ENCODE measurements around the gene MCL1.
"Not testable (repeated sequence)": the region's sequence is repeated elsewhere in the genome, so short reads cannot be mapped to it uniquely, and the experiment has no call there.

The MCL1 gene

DNA sequence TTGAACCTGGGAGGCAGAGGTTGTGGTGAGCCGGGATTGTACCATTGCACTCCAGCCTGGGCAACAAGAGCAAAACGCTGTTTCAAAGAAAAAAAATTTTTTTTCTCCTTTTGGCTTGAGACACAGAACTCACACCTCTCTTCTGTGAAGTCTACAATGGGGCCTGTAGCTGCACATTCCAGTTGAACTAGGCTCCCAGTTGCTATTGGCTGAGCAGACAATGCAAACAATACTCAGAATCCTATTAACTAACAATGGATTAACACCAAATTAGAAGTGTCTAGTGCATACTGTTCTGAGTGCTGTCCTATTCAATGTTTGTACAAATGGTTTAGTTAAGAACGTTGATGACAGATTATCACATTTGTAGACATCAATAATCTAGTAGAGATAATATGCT lies 17.6 kb upstream of the MCL1 start:
- Histone ChIP-seq H2AFZ (ENCODE audit: low read depth, low read length, severe bottlenecking) (no peak overlapping the region), H3K4me3 (ENCODE audit: insufficient read depth, low read length, poor library complexity, severe bottlenecking) (no peak overlapping the region), H3K27me3 (ENCODE audit: low read length) (no peaks in the 10 kb centered on the region), H3F3A (ENCODE audit: insufficient read depth) (no peaks in the 10 kb centered on the region; the same call in 1 of the 2 replicates), H3K9ac (ENCODE audit: low read length) (no peak overlapping the region), H3K79me2 (ENCODE audit: insufficient read depth, low read length) (no peaks in the 10 kb centered on the region), H3K27ac (ENCODE audit: low read depth, low read length) (no peak overlapping the region), H4K20me1 (ENCODE audit: low read depth, low read length) (no peaks in the 10 kb centered on the region), H3K9me2 (replicated peaks; ENCODE audit: insufficient read depth, low read length) (no peaks in the 10 kb centered on the region), H3K36me3 (ENCODE audit: low read length) (no peaks in the 10 kb centered on the region), H3K9me3 (ENCODE audit: insufficient read depth, low read length) (no peaks in the 10 kb centered on the region), H3K4me2 (ENCODE audit: low read depth, low read length, poor library complexity, severe bottlenecking) (no peak overlapping the region)
- TF ChIP-seq, protein P1, sequence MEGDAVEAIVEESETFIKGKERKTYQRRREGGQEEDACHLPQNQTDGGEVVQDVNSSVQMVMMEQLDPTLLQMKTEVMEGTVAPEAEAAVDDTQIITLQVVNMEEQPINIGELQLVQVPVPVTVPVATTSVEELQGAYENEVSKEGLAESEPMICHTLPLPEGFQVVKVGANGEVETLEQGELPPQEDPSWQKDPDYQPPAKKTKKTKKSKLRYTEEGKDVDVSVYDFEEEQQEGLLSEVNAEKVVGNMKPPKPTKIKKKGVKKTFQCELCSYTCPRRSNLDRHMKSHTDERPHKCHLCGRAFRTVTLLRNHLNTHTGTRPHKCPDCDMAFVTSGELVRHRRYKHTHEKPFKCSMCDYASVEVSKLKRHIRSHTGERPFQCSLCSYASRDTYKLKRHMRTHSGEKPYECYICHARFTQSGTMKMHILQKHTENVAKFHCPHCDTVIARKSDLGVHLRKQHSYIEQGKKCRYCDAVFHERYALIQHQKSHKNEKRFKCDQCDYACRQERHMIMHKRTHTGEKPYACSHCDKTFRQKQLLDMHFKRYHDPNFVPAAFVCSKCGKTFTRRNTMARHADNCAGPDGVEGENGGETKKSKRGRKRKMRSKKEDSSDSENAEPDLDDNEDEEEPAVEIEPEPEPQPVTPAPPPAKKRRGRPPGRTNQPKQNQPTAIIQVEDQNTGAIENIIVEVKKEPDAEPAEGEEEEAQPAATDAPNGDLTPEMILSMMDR (IDR thresholded peaks at IDR 0.05; ENCODE audit: insufficient read depth, low read length, poor library complexity, severe bottlenecking), result no peak
- TF ChIP-seq EZH2phosphoT487 (conservative IDR thresholded peaks at IDR 0.05; ENCODE audit: low read length), result no peak

DNA sequence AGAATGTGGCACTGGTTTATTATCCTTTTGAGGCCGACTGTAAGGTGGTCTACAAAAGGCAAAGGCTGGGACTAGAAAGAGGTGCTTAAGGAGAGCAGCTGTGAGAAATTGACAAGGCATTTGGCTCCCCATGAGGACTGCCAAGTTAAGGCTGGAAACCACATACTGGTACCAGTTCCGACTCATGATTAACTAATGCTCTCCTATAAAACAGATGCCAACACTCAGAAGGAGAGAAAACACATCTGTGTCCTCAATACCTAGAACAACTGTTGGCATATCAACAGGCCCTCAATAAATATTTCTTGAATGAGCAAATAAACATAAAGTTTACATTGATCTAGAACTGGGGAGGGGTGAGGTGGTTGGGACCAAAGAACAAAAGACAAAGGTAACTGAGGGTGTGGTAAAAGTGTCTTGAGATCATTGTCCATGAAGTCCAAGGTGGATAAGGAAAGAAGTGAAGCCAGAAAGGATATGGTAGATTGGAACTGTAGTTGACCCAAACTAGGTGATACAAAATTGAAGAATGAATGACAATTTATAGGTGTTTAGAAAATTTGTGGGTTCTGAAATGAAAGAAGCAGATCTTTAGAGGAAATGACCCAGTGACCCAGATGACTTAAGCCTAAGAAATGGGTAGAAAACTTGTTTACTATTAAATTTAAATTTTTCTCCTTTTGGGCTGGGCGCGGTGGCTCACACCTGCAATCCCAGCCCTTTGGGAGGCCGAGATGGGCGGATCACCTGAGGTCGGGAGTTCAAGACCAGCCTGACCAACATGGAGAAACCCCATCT lies 16.9 kb upstream of the MCL1 start:
- no peaks in the 10 kb centered on the region for H3K36me3 ChIP-seq (ENCODE audit: low read length)
- no peak for TF ChIP-seq EZH2phosphoT487 (conservative IDR thresholded peaks at IDR 0.05; ENCODE audit: low read length)
- TF ChIP-seq, protein P1 (IDR thresholded peaks at IDR 0.05; ENCODE audit: insufficient read depth, low read length, poor library complexity, severe bottlenecking), result no peak
- H3F3A ChIP-seq (ENCODE audit: insufficient read depth), result no peaks in the 10 kb centered on the region; the same call in 1 of the 2 replicates
- H3K9ac ChIP-seq (ENCODE audit: low read length), result no peak overlapping the region
- no peak overlapping the region for H2AFZ ChIP-seq (ENCODE audit: low read depth, low read length, severe bottlenecking)
- H3K79me2 ChIP-seq (ENCODE audit: insufficient read depth, low read length), result no peaks in the 10 kb centered on the region
- H3K9me2 ChIP-seq (replicated peaks; ENCODE audit: insufficient read depth, low read length), result no peaks in the 10 kb centered on the region
- no peak overlapping the region for H3K4me2 ChIP-seq (ENCODE audit: low read depth, low read length, poor library complexity, severe bottlenecking)
- H3K27ac ChIP-seq (ENCODE audit: low read depth, low read length), result no peak overlapping the region
- H4K20me1 ChIP-seq (ENCODE audit: low read depth, low read length), result no peaks in the 10 kb centered on the region
- no peak overlapping the region for H3K4me3 ChIP-seq (ENCODE audit: insufficient read depth, low read length, poor library complexity, severe bottlenecking)
- H3K27me3 ChIP-seq (ENCODE audit: low read length), result no peaks in the 10 kb centered on the region
- no peaks in the 10 kb centered on the region for H3K9me3 ChIP-seq (ENCODE audit: insufficient read depth, low read length)

DNA sequence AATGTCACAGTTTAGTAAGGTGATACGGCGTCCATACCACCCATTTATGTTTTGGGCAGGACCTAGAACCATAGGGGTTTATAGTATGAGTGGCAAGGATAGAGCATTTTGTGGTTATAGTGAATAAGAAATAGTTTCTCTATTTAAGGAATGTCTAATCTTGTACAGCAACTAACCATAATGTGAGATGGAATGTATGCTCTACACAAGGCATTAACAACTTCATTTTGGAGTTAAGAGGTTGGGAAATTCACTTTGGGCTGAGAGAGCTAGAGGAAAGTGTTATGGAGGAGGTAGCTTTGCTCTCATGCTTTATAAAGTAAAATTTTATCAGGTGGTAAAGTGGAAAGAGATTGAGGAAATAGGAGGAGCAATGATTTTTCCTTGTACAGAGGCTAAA lies 3.0 kb upstream of the MCL1 start:
- Histone ChIP-seq H3F3A (ENCODE audit: insufficient read depth) (peaks cover 27% of the 10 kb centered on the region), H2AFZ (ENCODE audit: low read depth, low read length, severe bottlenecking) (no peak overlapping the region), H3K9me2 (replicated peaks; ENCODE audit: insufficient read depth, low read length) (no peaks in the 10 kb centered on the region), H3K9me3 (ENCODE audit: insufficient read depth, low read length) (no peaks in the 10 kb centered on the region), H3K27me3 (ENCODE audit: low read length) (no peaks in the 10 kb centered on the region), H3K27ac (ENCODE audit: low read depth, low read length) (peak overlapping the region; percentile 9; the same call in 1 of the 2 replicates), H4K20me1 (ENCODE audit: low read depth, low read length) (peaks cover 15% of the 10 kb centered on the region), H3K36me3 (ENCODE audit: low read length) (peaks cover 16% of the 10 kb centered on the region), H3K79me2 (ENCODE audit: insufficient read depth, low read length) (peaks cover 30% of the 10 kb centered on the region), H3K4me2 (ENCODE audit: low read depth, low read length, poor library complexity, severe bottlenecking) (no peak overlapping the region), H3K4me3 (ENCODE audit: insufficient read depth, low read length, poor library complexity, severe bottlenecking) (no peak overlapping the region), H3K9ac (ENCODE audit: low read length) (no peak overlapping the region)
- TF ChIP-seq, protein P1 (IDR thresholded peaks at IDR 0.05; ENCODE audit: insufficient read depth, low read length, poor library complexity, severe bottlenecking), result no peak

DNA sequence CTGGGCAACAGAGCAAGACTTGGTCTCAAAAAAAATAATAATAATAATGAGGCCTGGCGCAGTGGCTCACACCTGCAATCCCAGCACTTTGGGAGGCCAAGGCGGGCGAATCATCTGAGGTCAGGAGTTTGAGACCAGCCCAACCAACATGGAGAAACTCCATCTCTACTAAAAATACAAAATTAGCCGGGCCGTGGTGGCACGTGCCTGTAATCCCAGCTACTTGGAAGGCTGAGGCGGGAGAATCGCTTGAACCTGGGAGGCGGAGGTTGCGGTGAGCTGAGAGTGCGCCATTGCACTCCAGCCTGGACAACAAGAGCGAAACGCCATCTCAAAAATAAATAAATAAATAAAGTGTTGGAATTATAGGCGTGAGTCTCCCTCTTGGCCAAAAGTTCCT lies 2.6 kb upstream of the MCL1 start:
- not testable (repeated sequence) for H3K9me3 ChIP-seq (ENCODE audit: insufficient read depth, low read length); H3K27ac ChIP-seq (ENCODE audit: low read depth, low read length); H2AFZ ChIP-seq (ENCODE audit: low read depth, low read length, severe bottlenecking); H3K9me2 ChIP-seq (replicated peaks; ENCODE audit: insufficient read depth, low read length); H3K4me3 ChIP-seq (ENCODE audit: insufficient read depth, low read length, poor library complexity, severe bottlenecking); H3K9ac ChIP-seq (ENCODE audit: low read length); H3K27me3 ChIP-seq (ENCODE audit: low read length); H3K4me2 ChIP-seq (ENCODE audit: low read depth, low read length, poor library complexity, severe bottlenecking)
- Histone ChIP-seq H4K20me1 (ENCODE audit: low read depth, low read length) (peaks cover 19% of the 10 kb centered on the region), H3K79me2 (ENCODE audit: insufficient read depth, low read length) (peaks cover 34% of the 10 kb centered on the region), H3F3A (ENCODE audit: insufficient read depth) (peaks cover 31% of the 10 kb centered on the region), H3K36me3 (ENCODE audit: low read length) (peaks cover 20% of the 10 kb centered on the region)

DNA sequence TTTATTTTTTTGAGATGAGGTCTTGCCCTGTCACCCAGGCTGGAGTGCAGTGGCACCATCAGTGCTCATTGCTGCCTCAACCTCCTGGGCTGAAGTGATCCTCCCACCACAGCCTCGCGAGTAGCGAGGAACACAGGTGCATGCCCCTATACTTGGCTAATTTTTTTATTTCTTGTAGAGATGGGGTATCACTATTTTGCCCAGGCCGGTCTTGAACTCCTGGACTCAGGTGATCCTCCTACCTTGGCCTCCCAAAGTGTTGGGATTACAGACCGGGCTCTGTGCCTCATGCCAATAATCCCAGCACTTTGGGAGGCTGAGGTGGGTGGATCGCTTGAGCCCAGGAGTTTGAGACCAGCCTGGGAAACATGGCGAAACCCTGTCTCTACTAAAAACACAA lies 2.0 kb upstream of the MCL1 start:
- Histone ChIP-seq H3F3A (ENCODE audit: insufficient read depth) (peaks cover 37% of the 10 kb centered on the region), H3K79me2 (ENCODE audit: insufficient read depth, low read length) (peaks cover 39% of the 10 kb centered on the region), H4K20me1 (ENCODE audit: low read depth, low read length) (peaks cover 25% of the 10 kb centered on the region), H3K36me3 (ENCODE audit: low read length) (peaks cover 25% of the 10 kb centered on the region)
- H3K9me2 ChIP-seq (replicated peaks; ENCODE audit: insufficient read depth, low read length); H3K9ac ChIP-seq (ENCODE audit: low read length); H3K9me3 ChIP-seq (ENCODE audit: insufficient read depth, low read length); H3K27ac ChIP-seq (ENCODE audit: low read depth, low read length); H3K27me3 ChIP-seq (ENCODE audit: low read length); H3K4me2 ChIP-seq (ENCODE audit: low read depth, low read length, poor library complexity, severe bottlenecking); H3K4me3 ChIP-seq (ENCODE audit: insufficient read depth, low read length, poor library complexity, severe bottlenecking); H2AFZ ChIP-seq (ENCODE audit: low read depth, low read length, severe bottlenecking): not testable (repeated sequence)

Measured in SU-DHL-6 (cell line).